GM12874 (cell line): ENCODE results near the gene SHROOM4.

ENCODE experiments used
- TF ChIP-seq, protein P1 (sequence below): IDR thresholded peaks from 2 replicates; pipeline ENCODE4 v1.5.1; 2011; ENCODE audit warnings: low read depth, mild to moderate bottlenecking, control low read depth, low read length, moderate library complexity; ENCODE audit not compliant: insufficient read depth

Gene SHROOM4

GRCh38 chrX:50609796-50610195, 204.2 kb downstream of the SHROOM4 start:
- TF ChIP-seq, protein P1, sequence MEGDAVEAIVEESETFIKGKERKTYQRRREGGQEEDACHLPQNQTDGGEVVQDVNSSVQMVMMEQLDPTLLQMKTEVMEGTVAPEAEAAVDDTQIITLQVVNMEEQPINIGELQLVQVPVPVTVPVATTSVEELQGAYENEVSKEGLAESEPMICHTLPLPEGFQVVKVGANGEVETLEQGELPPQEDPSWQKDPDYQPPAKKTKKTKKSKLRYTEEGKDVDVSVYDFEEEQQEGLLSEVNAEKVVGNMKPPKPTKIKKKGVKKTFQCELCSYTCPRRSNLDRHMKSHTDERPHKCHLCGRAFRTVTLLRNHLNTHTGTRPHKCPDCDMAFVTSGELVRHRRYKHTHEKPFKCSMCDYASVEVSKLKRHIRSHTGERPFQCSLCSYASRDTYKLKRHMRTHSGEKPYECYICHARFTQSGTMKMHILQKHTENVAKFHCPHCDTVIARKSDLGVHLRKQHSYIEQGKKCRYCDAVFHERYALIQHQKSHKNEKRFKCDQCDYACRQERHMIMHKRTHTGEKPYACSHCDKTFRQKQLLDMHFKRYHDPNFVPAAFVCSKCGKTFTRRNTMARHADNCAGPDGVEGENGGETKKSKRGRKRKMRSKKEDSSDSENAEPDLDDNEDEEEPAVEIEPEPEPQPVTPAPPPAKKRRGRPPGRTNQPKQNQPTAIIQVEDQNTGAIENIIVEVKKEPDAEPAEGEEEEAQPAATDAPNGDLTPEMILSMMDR = no peak

DNA sequence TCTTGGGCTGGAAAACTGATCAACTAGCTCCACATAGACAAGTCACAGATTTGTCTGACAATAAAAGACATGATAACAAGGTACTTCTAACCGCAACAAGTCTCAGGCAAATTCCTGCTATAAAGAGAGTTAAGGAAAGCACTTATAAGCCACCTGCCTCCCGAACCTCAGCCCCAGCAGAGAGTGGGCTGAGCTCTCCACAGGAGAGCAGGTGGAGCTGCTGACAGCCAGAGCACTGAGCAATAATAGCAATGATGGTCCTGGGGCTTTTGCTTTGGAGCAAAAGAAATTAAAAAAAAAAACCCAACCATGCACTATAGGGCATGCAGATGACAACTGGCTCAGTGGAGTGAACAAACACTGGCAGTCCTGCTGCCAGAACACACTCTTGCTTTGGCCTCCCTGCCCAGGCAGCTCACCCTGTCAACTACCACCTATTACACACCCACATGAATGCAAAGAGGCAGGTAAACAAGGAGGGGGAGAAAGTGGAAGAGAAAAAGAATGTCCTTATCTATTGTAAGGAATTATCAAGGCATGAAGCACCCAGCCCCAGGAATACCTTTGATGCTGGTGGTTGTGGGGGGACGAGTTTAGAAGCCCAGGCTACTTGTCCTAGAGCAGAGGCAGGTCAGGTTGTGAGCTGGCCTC, 207.6 kb downstream of the SHROOM4 start:
- TF ChIP-seq, protein P1 = no peak

DNA sequence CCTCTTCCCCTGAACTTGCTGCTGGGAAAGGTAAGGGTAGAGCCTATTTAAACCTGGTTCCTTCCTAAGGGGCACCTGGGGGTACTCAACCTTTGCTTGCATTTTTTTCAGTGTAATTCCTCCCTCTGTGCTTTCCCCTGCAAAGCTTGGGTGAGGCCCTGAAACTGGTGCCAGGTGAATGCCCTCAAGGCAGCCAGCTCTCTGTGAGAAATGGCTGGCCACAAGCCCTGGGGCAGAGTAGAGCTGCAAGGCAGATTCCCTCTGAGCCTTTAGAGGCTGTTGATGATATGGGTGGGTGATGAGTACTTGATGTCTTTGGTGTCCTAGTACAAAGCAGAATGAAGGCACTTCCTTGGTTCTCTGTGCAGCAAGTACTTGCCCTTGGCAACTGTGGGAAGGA, 217.9 kb downstream of the SHROOM4 start:
- TF ChIP-seq, protein P1 = no peak

DNA sequence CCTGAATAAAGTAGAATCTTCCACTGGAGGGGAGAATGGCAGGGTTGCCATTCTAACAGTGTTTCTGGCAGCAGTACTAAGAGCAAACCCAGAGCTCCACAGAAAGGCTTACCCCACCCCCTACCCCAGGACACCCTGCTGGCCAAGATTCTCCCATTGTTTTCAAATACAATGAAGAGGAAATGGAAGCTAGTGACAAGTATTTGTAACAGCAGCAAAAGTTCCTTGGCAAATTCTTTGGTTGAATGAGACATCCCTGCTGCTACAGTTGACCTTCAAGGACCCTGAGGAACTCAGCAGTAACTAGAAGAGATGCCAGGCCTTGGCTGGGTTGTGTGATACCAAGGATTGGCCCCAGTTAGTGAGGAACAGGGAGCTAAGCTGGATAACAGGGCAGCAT, 219.2 kb downstream of the SHROOM4 start:
- TF ChIP-seq, protein P1 = no peak

DNA sequence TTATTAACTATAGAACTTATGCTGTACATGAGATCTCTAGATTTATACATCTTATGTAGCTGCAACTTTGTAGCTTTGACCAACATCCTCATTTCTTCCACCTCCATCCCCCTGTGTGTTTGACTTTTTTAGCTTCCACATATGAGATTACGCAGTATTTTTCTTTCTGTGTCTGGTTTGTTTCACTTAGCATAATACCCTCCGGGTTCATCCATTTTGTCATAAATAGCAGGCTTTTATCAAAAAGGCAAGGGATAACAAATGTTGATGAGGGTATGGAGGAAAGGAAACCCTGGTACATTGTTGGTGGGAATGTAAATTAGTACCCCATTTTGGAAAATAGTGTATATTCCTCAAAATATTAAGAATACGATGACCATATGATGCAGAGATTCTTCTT, 227.0 kb downstream of the SHROOM4 start:
- TF ChIP-seq, protein P1 = no peak

- TF ChIP-seq, protein P1 = no peak
These were observed 227.6 kb downstream of the SHROOM4 start for GRCh38 chrX:50586407-50586806.

DNA sequence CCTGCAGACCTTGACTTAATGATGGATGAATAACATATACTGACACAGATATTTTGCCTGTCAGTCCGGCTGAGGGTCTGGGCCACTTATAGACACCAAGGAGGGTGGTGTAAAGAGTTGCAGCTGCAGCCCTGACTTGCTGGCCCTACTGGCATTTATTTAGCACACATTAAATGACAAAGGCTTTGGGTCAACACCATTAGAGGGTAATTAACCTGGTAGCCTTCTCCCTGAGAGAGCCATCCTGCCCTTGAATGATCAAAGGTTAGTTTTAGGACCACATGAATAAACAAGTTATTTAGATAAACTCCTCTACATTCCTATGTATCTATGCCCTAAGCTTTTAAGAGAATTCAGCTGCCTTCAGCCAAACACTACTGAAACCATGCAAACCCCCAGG, 232.6 kb downstream of the SHROOM4 start:
- TF ChIP-seq, protein P1 = no peak
